ENCODE data around the gene ROBO3. TPM values are rescaled to one million over a fixed set of nuclear protein-coding genes. Genes with fewer than 3 reads are reported as not detected.

Gene ROBO3
- total RNA-seq, 4 donors from 2014 or later: 6.7 to 19.8 (median 10.1) TPM

DNA sequence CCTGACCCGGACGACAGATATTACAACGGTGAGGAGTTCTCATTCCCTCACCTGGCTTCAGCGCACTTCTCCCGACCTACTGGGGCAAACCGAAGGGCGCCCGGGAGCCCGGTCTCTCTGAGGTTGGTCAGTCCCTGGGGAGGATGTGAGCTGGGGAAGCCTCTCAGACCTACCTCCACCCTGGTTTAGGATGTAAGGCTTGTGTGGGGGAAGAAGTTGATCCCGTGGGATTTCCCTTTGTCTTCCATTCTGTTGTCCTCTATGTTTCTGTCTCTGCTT lies 12.3 kb downstream of the ROBO3 start:
- intact Hi-C loops (cut with DNase I): no loop called here

DNA sequence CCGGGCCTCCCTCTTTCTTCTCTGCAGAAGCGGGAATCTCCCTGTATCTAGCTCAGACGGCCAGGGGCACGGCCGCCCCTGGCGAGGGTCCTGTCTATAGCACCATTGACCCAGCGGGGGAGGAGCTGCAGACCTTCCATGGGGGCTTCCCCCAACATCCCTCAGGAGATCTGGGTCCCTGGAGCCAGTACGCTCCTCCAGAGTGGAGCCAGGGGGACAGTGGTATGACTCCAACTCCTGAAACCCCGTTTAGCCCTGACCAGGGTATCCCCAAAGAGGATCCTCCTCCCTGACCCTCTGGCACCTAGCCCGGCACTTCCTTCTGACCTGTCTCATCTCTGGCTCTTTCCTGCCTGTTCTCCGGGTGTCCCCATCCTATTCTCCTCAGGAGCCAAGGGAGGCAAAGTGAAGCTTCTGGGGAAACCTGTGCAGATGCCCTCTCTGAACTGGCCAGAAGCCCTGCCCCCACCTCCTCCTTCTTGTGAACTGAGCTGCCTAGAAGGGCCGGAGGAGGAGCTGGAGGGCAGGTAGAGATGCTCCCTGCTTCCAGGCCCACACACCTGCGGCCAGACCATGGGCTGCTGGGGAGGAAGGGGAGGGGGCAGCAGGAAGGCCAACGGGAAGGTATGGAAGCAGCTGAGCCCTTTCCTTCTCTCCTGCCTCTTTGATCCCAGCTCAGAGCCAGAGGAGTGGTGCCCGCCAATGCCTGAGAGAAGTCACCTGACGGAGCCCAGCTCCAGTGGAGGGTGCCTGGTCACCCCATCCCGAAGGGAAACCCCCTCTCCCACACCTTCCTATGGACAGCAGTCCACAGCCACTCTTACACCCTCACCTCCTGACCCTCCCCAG lies 12.9 kb downstream of the ROBO3 start:
- DNase-seq: no peak
- no peak overlapping the region for H3K27ac ChIP-seq

More for the DNA sequence above, 12.3 kb downstream of the ROBO3 start:
- Histone ChIP-seq H3K36me3 (no peaks in the 10 kb centered on the region), H3K4me1 (peaks cover 6 to 23% of the 10 kb centered on the region in 2 donors), H3K4me3 (replicated peaks in 1 of 3) (no peak overlapping the region), H3K27me3 (no peaks in the 10 kb centered on the region), H3K9me3 (no peaks in the 10 kb centered on the region), H3K27ac (peak overlapping the region in 2 of 3 donors; percentile 66 to 87)
- WGBS, 2 donors: 47 to 54% methylated on average over 10 of the region's 10 CpGs
- TF ChIP-seq, protein P1, sequence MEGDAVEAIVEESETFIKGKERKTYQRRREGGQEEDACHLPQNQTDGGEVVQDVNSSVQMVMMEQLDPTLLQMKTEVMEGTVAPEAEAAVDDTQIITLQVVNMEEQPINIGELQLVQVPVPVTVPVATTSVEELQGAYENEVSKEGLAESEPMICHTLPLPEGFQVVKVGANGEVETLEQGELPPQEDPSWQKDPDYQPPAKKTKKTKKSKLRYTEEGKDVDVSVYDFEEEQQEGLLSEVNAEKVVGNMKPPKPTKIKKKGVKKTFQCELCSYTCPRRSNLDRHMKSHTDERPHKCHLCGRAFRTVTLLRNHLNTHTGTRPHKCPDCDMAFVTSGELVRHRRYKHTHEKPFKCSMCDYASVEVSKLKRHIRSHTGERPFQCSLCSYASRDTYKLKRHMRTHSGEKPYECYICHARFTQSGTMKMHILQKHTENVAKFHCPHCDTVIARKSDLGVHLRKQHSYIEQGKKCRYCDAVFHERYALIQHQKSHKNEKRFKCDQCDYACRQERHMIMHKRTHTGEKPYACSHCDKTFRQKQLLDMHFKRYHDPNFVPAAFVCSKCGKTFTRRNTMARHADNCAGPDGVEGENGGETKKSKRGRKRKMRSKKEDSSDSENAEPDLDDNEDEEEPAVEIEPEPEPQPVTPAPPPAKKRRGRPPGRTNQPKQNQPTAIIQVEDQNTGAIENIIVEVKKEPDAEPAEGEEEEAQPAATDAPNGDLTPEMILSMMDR (IDR thresholded peaks at IDR 0.05): no peak
- TF ChIP-seq POLR2A (IDR thresholded peaks at IDR 0.05): no peak
- no peak for DNase-seq

DNA sequence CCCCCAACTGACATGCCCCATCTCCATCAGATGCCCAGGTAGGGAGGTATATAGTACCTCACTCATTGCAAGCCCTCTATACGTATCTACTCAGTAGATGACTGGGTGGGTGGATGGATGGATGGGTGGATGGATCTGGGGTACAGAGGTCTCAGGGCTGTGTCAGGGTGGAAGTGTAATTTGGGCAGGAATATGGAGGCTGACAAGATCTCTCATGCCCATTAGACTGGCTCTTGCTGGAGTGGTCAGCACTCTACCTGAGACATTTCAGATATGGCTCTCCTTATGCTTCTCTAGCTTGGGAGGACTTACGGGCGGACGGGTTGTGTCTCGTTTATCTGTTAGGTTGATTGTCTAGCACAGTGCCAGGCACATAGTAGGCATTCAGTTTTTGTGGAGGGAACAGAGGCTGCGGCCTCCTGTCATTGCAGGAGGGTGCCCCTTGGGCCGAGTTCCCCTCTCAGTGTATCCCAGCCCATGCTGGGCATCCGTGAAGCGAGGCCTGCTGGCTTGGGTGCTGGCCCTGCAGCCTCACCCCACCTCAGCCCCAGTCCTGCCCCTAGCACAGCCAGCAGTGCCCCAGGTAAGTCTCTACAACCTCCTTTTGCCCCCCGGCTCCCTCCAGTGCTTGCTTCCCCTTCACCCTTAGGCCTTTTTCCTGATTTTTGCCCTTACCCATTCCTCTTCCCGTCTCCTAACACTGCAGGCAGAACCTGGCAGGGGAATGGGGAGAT lies 13.7 kb downstream of the ROBO3 start:
- no peaks in the 10 kb centered on the region for H3K36me3 ChIP-seq
- no peak overlapping the region for H3K4me3 ChIP-seq (replicated peaks in 1 of 3)
- no peak overlapping the region for H3K27ac ChIP-seq
- 92 to 95% methylated on average over 11 of the region's 11 CpGs for WGBS, 2 donors
- DNase-seq: no peak
- H3K9me3 ChIP-seq: no peaks in the 10 kb centered on the region
- intact Hi-C loops (cut with DNase I): no loop called here
- peaks cover 6 to 26% of the 10 kb centered on the region in 2 donors for H3K4me1 ChIP-seq
- H3K27me3 ChIP-seq: no peaks in the 10 kb centered on the region
- TF ChIP-seq, protein P1 (IDR thresholded peaks at IDR 0.05): no peak
- no peak for TF ChIP-seq POLR2A (IDR thresholded peaks at IDR 0.05)

More for the DNA sequence above, 12.9 kb downstream of the ROBO3 start:
- Histone ChIP-seq H3K4me3 (replicated peaks in 1 of 3) (no peak overlapping the region), H3K9me3 (no peaks in the 10 kb centered on the region), H3K4me1 (peaks cover 6 to 26% of the 10 kb centered on the region in 2 donors), H3K27me3 (no peaks in the 10 kb centered on the region), H3K36me3 (no peaks in the 10 kb centered on the region)
- 73 to 75% methylated on average over 17 of the region's 17 CpGs for WGBS, 2 donors
- intact Hi-C loops (cut with DNase I): no loop called here
- TF ChIP-seq, protein P1 (IDR thresholded peaks at IDR 0.05): no peak
- TF ChIP-seq POLR2A (IDR thresholded peaks at IDR 0.05): no peak

DNA sequence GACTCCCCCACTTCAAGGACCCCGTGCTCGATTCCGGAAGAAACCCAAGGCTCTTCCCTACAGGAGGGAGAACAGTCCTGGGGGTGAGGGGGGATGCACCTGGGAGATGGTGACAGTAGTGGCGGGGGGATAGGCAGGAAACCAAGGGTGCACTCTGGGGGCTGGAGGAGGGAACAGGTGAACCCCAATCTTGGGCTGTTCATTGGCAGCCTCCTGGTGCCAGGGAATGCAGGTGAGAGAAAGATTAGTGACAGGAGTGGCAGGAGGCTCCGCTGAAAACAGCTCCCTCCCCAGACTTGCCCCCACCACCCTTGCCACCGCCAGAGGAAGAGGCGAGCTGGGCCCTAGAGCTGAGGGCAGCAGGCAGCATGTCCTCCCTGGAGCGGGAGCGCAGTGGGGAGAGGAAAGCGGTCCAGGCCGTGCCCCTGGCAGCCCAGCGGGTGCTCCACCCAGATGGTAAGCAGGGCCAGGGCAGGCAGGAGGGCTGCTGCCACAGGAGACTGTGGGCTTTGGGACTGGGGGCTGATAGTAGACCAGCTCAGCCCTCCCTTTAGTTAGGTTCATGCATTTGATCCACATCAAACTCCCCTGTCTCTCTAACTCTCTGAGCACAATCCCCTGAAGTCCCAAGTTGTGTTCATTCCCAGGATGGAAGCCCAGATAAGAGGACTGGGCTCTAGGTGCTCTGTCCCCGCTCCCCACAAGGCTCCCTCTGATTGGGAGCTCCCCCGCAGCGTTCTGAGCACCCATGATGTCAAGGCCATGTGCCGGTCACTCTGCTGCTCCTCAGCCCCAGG lies 14.5 kb downstream of the ROBO3 start:
- H3K36me3 ChIP-seq: no peaks in the 10 kb centered on the region
- DNase-seq: no peak
- no peaks in the 10 kb centered on the region for H3K27me3 ChIP-seq
- TF ChIP-seq, protein P1 (IDR thresholded peaks at IDR 0.05): no peak
- no peak for TF ChIP-seq POLR2A (IDR thresholded peaks at IDR 0.05)
- H3K4me1 ChIP-seq: peaks cover 6 to 26% of the 10 kb centered on the region in 2 donors
- H3K4me3 ChIP-seq (replicated peaks in 1 of 3): no peak overlapping the region
- H3K27ac ChIP-seq: peak overlapping the region in 1 of 3 donors; percentile 12
- intact Hi-C loops (cut with DNase I): no loop called here
- H3K9me3 ChIP-seq: no peaks in the 10 kb centered on the region
- WGBS, 2 donors: 86 to 88% methylated on average over 15 to 16 of the region's 16 CpGs

All from thyroid gland (tissue), 4 donors.